Stimulated activated naive CD4-positive, alpha-beta T cell (primary cell): ENCODE measurements around the gene DRC3.

Experiments
- DNase-seq, 6 experiments: peaks; one replicate each; lab custom pipeline; 2025; lab: John Stamatoyannopoulos, UW

The DRC3 gene

GRCh38 chr17:18045691-18046350 lies 73.2 kb downstream of the DRC3 start:
- no peak for DNase-seq

GRCh38 chr17:18055597-18055996 lies 82.9 kb downstream of the DRC3 start:
- no peak for DNase-seq

- no peak for DNase-seq
Measured at GRCh38 chr17:18056214-18056613, 83.6 kb downstream of the DRC3 start.

DNA sequence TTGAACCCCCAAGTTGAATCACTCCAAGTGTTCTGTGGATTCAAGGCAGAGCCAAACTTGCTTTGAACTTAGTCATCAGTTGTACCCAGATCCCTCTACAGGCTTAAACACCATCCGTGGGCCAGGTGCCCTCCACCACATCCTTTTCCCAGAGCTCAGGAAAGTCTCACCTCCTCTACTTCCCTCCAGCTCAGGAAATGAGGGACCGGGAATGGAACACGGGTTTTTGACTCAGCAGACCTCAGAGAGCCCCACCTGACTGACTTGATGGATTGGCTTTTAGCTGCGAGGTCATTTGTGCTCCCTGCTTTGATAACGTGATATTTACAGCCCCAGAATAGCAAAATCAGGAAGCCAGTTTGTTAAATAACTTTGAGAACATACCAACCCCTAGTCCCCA lies 86.6 kb downstream of the DRC3 start:
- no peak for DNase-seq

DNA sequence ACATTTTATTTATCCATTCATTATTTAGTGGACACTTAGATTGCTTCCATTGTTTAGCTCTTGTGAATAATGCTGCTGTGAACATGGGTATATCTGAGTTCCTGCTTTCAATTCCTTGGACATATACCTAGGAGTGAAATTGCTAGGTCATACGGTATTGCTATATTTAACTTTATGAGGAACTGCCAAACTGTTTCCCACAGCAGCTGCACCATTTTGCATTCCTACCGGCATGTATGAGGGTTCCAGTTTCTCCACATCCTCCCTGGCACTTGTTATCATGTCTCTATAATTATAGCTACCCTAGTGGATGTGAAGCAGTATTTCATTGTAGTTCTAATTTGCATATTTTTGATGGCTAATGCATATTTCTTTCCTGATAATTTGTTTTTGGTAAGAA lies 91.4 kb downstream of the DRC3 start:
- no peak for DNase-seq

- DNase-seq: no peak
Measured at GRCh38 chr17:18065546-18065945, 92.9 kb downstream of the DRC3 start.
